NB4 (cell line): ENCODE measurements around the gene CCL8.

ENCODE experiments used
- MAX ChIP-seq: IDR thresholded peaks from 2 replicates; pipeline ENCODE4 v1.6.1; 2011; ENCODE audit warnings: low read depth, low read length
- MYC ChIP-seq: IDR thresholded peaks from 2 replicates; pipeline ENCODE4 v1.6.1; 2011; ENCODE audit warnings: low read depth, low read length
- POLR2A ChIP-seq: IDR thresholded peaks from 2 replicates; pipeline ENCODE4 v1.6.1; 2011; ENCODE audit warnings: mild to moderate bottlenecking; ENCODE audit not compliant: insufficient read length; ENCODE audit errors: extremely low read depth
- TF ChIP-seq, protein P1 (sequence below): IDR thresholded peaks from one replicate; pipeline ENCODE4 v1.5.1; 2012; ENCODE audit warnings: low read depth, low read length

- TF ChIP-seq, protein P1, sequence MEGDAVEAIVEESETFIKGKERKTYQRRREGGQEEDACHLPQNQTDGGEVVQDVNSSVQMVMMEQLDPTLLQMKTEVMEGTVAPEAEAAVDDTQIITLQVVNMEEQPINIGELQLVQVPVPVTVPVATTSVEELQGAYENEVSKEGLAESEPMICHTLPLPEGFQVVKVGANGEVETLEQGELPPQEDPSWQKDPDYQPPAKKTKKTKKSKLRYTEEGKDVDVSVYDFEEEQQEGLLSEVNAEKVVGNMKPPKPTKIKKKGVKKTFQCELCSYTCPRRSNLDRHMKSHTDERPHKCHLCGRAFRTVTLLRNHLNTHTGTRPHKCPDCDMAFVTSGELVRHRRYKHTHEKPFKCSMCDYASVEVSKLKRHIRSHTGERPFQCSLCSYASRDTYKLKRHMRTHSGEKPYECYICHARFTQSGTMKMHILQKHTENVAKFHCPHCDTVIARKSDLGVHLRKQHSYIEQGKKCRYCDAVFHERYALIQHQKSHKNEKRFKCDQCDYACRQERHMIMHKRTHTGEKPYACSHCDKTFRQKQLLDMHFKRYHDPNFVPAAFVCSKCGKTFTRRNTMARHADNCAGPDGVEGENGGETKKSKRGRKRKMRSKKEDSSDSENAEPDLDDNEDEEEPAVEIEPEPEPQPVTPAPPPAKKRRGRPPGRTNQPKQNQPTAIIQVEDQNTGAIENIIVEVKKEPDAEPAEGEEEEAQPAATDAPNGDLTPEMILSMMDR = no peak
- TF ChIP-seq POLR2A (no peak), MAX (no peak), MYC (no peak)
These were observed 20.0 kb downstream of the CCL8 start for GRCh38 chr17:34339138-34339770.
